Body of pancreas (tissue), 4 donors: ENCODE results near the gene RNF39. TPM values are rescaled to one million over a fixed set of nuclear protein-coding genes. Genes with fewer than 3 reads are reported as not detected.

Experiments
- ATAC-seq: fragments of 150-250 bp; one replicate; pipeline ENCODE4 v1.9.1; 2016
- DNase-seq, 4 donors: peaks; one replicate each; pipeline ENCODE4 v3.0.0-alpha.2; 2019
- H3K27ac ChIP-seq, 4 donors: fragments of 200-600 bp; sonication (generic); 1 replicate in 3 of 4; 2 replicates in 1 of 4; pipeline versions ENCODE4 v1.5.1 to v1.6.1; 2016 to 2019; ENCODE audit warnings: mild to moderate bottlenecking in 1 of 4, mixed read lengths in 1 of 4, moderate library complexity in 1 of 4
- H3K27me3 ChIP-seq, 2 donors: fragments of 200-600 bp; sonication (generic); one replicate each; pipeline ENCODE4 v1.6.0; 2016; ENCODE audit warnings: mild to moderate bottlenecking in 1 of 2
- H3K36me3 ChIP-seq, 2 donors: fragments of 200-600 bp; sonication (generic); replicated peaks in 1 of 2; 2 replicates each; pipeline ENCODE4 v1.5.1; 2016; ENCODE audit warnings: low read depth in 2 of 2; ENCODE audit not compliant: insufficient read depth in 1 of 2
- H3K4me1 ChIP-seq: fragments of 200-600 bp; sonication (generic); one replicate; pipeline ENCODE4 v1.6.0; 2016
- H3K4me3 ChIP-seq, 2 donors: fragments of 200-600 bp; sonication (generic); 1 replicate in 1 of 2; 2 replicates in 1 of 2; pipeline ENCODE4 v1.5.1; 2016 to 2019
- H3K9me3 ChIP-seq, 3 donors: fragments of 200-600 bp; sonication (generic); 1 replicate in 2 of 3; 2 replicates in 1 of 3; pipeline ENCODE4 v1.5.1; 2016
- CTCF ChIP-seq, 7 experiments: fragments of 450-650 bp in 4 of 7; fragments of 200-600 bp in 3 of 7; sonication (generic) in 3 of 7; IDR thresholded peaks; one replicate each; pipeline ENCODE4 v1.5.1; 2016 to 2019; ENCODE audit warnings: antibody characterized with exemption in 7 of 7
- POLR2A ChIP-seq, 3 donors: fragments of 450-650 bp; IDR thresholded peaks; one replicate each; pipeline ENCODE4 v1.6.1; 2016; ENCODE audit warnings: antibody characterized with exemption in 3 of 3, mild to moderate bottlenecking in 2 of 3
- WGBS, 2 donors: methylation state at CpG; one replicate each; pipeline ENCODE4 v1.1.5; 2017; 5-methylcytosine and 5-hydroxymethylcytosine counted together
- intact Hi-C: fragments of 100-400 bp; cut with DNase I; formaldehyde crosslinking; loops from one replicate; pipeline ENCODE4 v1.15.1; 2023
- total RNA-seq, 2 donors: library from RNA; depleted of rRNA; stranded (reverse); fragments of >200 nt; gene quantifications; one replicate each; pipeline ENCODE4 v1.1.0, GENCODE V29; 2016

The RNF39 gene
- total RNA-seq, 2 donors from 2014 or later = 1.6 TPM; not detected in 1

- no peaks in the 10 kb centered on the region for H3K27me3 ChIP-seq
- 25 to 29% methylated on average over 1 of the region's 1 CpG for WGBS, 2 donors
- intact Hi-C loops = no loop called here
- H3K9me3 ChIP-seq = no peaks in the 10 kb centered on the region
- H3K4me1 ChIP-seq = no peaks in the 10 kb centered on the region
- DNase-seq = no peak
- H3K27ac ChIP-seq = no peak overlapping the region
- H3K36me3 ChIP-seq = no peaks in the 10 kb centered on the region
- ATAC-seq = no peak
- no peak overlapping the region for H3K4me3 ChIP-seq
- TF ChIP-seq CTCF (IDR thresholded peaks at IDR 0.05) = no peak
Observed at GRCh38 chr6:30113841-30114240, 38.3 kb upstream of the RNF39 start.

- ATAC-seq = no peak
- Histone ChIP-seq H3K4me3 (no peak within 1 kb of the TSS), H3K4me1 (no peaks in the 10 kb centered on the region), H3K36me3 (no peaks in the 10 kb centered on the region), H3K27me3 (no peaks in the 10 kb centered on the region), H3K27ac (no peak within 1 kb of the TSS), H3K9me3 (no peaks in the 10 kb centered on the region)
- 44 to 49% methylated on average over 3 of the region's 3 CpGs for WGBS, 2 donors
- TF ChIP-seq CTCF (IDR thresholded peaks at IDR 0.05) = no peak
- TF ChIP-seq POLR2A (IDR thresholded peaks at IDR 0.05) = no peak
- intact Hi-C loops = no loop called here
- no peak for DNase-seq
Observed at GRCh38 chr6:30113003-30113759, 37.6 kb upstream of the RNF39 start, which contains the start of gene TRIM31. Gene TRIM31, minus strand, starts transcription at chr6:30113090. Its CDS starts 285 bp downstream, at chr6:30112805.

GRCh38 chr6:30112402-30112994 is 36.9 kb upstream of the RNF39 start:
- H3K4me3 ChIP-seq = no peak overlapping the region
- no peak for TF ChIP-seq CTCF (IDR thresholded peaks at IDR 0.05)
- intact Hi-C loops = no loop called here
- DNase-seq = no peak
- no peaks in the 10 kb centered on the region for H3K4me1 ChIP-seq
- no peaks in the 10 kb centered on the region for H3K27me3 ChIP-seq
- no peaks in the 10 kb centered on the region for H3K36me3 ChIP-seq
- no peak for ATAC-seq
- WGBS, 2 donors = 65 to 67% methylated on average over 9 to 10 of the region's 10 CpGs
- no peak overlapping the region for H3K27ac ChIP-seq
- H3K9me3 ChIP-seq = no peaks in the 10 kb centered on the region

GRCh38 chr6:30111266-30111856 is 35.8 kb upstream of the RNF39 start:
- H3K4me1 ChIP-seq = no peaks in the 10 kb centered on the region
- no peak overlapping the region for H3K27ac ChIP-seq
- WGBS, 2 donors = 37% methylated on average over 14 to 26 of the region's 27 CpGs
- H3K27me3 ChIP-seq = no peaks in the 10 kb centered on the region
- intact Hi-C loops = no loop called here
- ATAC-seq (no peak), DNase-seq (no peak)
- H3K4me3 ChIP-seq = no peak overlapping the region
- no peaks in the 10 kb centered on the region for H3K9me3 ChIP-seq
- TF ChIP-seq POLR2A (IDR thresholded peaks at IDR 0.05) (no peak), CTCF (IDR thresholded peaks at IDR 0.05) (no peak)
- H3K36me3 ChIP-seq = no peaks in the 10 kb centered on the region
